NT2/D1 (cell line): ENCODE measurements around the gene GPX4.

ENCODE experiments used
- YY1 ChIP-seq: IDR thresholded peaks from 2 replicates; pipeline ENCODE4 v1.6.1; 2011; ENCODE audit not compliant: insufficient read length, insufficient read depth
- ZNF274 ChIP-seq: IDR thresholded peaks from 2 replicates; pipeline ENCODE4 v1.6.1; 2011; ENCODE audit warnings: mild to moderate bottlenecking, low read depth, low read length

DNA sequence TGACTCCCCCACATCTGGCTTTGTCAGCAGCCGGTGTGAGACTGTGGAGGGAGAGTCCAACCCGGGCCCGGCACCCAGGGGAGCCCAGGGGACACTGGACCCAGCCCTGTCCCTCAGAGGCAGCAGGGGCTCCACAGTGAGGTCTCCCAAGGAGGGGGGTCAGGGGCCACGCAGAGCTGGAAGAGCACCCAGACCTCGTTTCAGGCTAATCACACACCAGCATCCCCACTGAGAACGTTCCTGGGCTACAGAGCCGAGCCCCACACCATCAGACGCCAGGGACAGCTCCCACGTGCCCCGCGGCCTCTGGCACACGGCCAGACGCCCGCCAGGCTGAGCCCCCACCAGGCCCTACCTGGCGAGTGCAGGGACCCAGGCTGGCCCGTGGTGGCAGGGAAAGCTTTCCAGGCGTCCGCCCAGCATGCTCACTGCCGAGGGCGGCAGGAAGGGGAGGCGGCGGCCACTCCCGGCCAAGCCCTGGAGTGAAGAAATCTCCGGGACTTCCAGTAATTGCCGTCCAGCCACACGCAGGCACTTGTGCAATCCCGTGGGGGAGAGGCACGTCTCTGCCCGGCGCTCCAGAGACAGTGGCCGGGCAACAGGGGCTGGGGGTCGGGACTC is 51.0 kb downstream of the GPX4 start:
- TF ChIP-seq ZNF274 (no peak), YY1 (no peak)
